ENCODE data around the gene DNAJA4. TPM values are rescaled to one million over a fixed set of nuclear protein-coding genes. Genes with fewer than 3 reads are reported as not detected.
A peak's percentile ranks its signal among the peaks of the same experiment; 100 is the strongest.

DNAJA4 gene
- total RNA-seq, 2 experiments from 2014 or later: 34.0 to 35.8 TPM

GRCh38 chr15:78249131-78249530 is 15.2 kb upstream of the DNAJA4 start:
- CTCF ChIA-PET: no interaction called here

GRCh38 chr15:78251136-78251535 is 13.2 kb upstream of the DNAJA4 start:
- Mint-ChIP-seq H3K27ac (no peak overlapping the region), H3K27me3 (peaks cover 3% of the 10 kb centered on the region), H3K36me3 (no peaks in the 10 kb centered on the region), H3K4me1 (no peaks in the 10 kb centered on the region), H3K4me3 (no peak overlapping the region), H3K9me3 (ENCODE audit: low read depth) (no peaks in the 10 kb centered on the region)
- DNase-seq (no peak), ATAC-seq (no peak)
- CTCF ChIA-PET: interaction anchor here (1.8 to 2.2 kb wide), 2 partner anchors 9 to 10 kb away, joined by 4 to 6 read pairs; no protein-coding TSS in a partner anchor

More at GRCh38 chr15:78249131-78249530, 15.2 kb upstream of the DNAJA4 start:
- Mint-ChIP-seq H3K27ac (no peak overlapping the region), H3K27me3 (peaks cover 3% of the 10 kb centered on the region), H3K36me3 (no peaks in the 10 kb centered on the region), H3K9me3 (ENCODE audit: low read depth) (no peaks in the 10 kb centered on the region), H3K4me1 (no peaks in the 10 kb centered on the region), H3K4me3 (no peak overlapping the region)
- no peak for ATAC-seq
- DNase-seq: no peak

- H3K9me3 Mint-ChIP-seq (ENCODE audit: low read depth): no peaks in the 10 kb centered on the region
- H3K4me3 Mint-ChIP-seq: no peak overlapping the region
- ATAC-seq (no peak), DNase-seq (no peak)
- no peak overlapping the region for H3K27ac Mint-ChIP-seq
- H3K36me3 Mint-ChIP-seq: no peaks in the 10 kb centered on the region
- peaks cover 3% of the 10 kb centered on the region for H3K27me3 Mint-ChIP-seq
- CTCF ChIA-PET: interaction anchor here (0.7 to 1.2 kb wide), 4 partner anchors 9 to 128 kb away, joined by 3 to 4 read pairs (median 4); partner anchors contain the start of gene DNAJA4
- peaks cover 3% of the 10 kb centered on the region for H3K4me1 Mint-ChIP-seq
Measured at GRCh38 chr15:78255421-78256043, 8.8 kb upstream of the DNAJA4 start.

- DNase-seq (no peak), ATAC-seq (no peak)
- no peaks in the 10 kb centered on the region for H3K36me3 Mint-ChIP-seq
- H3K4me3 Mint-ChIP-seq: no peak overlapping the region
- H3K27ac Mint-ChIP-seq: no peak overlapping the region
- H3K27me3 Mint-ChIP-seq: peaks cover 3% of the 10 kb centered on the region
- CTCF ChIA-PET: interaction anchor here (1.2 kb wide), 3 partner anchors 8 to 15 kb away, joined by 3 to 4 read pairs (median 3); partner anchors contain the start of gene DNAJA4
- H3K9me3 Mint-ChIP-seq (ENCODE audit: low read depth): no peaks in the 10 kb centered on the region
- peaks cover 3% of the 10 kb centered on the region for H3K4me1 Mint-ChIP-seq
Measured at GRCh38 chr15:78256044-78256437, 8.3 kb upstream of the DNAJA4 start.

GRCh38 chr15:78257681-78258080 is 6.7 kb upstream of the DNAJA4 start:
- Mint-ChIP-seq H3K27ac (no peak overlapping the region), H3K9me3 (ENCODE audit: low read depth) (no peaks in the 10 kb centered on the region), H3K27me3 (no peaks in the 10 kb centered on the region), H3K4me3 (no peak overlapping the region), H3K36me3 (no peaks in the 10 kb centered on the region), H3K4me1 (peaks cover 3% of the 10 kb centered on the region)
- DNase-seq (no peak), ATAC-seq (no peak)
- CTCF ChIA-PET: interaction anchor here (0.6 to 2.5 kb wide), 6 partner anchors 8 to 143 kb away, joined by 3 to 10 read pairs (median 4); no protein-coding TSS in a partner anchor

GRCh38 chr15:78259232-78259631 is 5.1 kb upstream of the DNAJA4 start:
- Mint-ChIP-seq H3K4me3 (no peak overlapping the region), H3K4me1 (peaks cover 5% of the 10 kb centered on the region), H3K9me3 (ENCODE audit: low read depth) (no peaks in the 10 kb centered on the region), H3K36me3 (no peaks in the 10 kb centered on the region), H3K27me3 (no peaks in the 10 kb centered on the region), H3K27ac (no peak overlapping the region)
- CTCF ChIA-PET: no interaction called here
- ATAC-seq (no peak), DNase-seq (no peak)

- peaks cover 9% of the 10 kb centered on the region for H3K4me1 Mint-ChIP-seq
- no peak for ATAC-seq
- H3K27me3 Mint-ChIP-seq: no peaks in the 10 kb centered on the region
- no peak overlapping the region for H3K27ac Mint-ChIP-seq
- H3K4me3 Mint-ChIP-seq: no peak overlapping the region
- CTCF ChIA-PET: interaction anchor here (0.7 to 1.8 kb wide), 4 partner anchors 9 to 294 kb away, joined by 3 to 4 read pairs (median 3); no protein-coding TSS in a partner anchor
- H3K9me3 Mint-ChIP-seq (ENCODE audit: low read depth): no peaks in the 10 kb centered on the region
- no peaks in the 10 kb centered on the region for H3K36me3 Mint-ChIP-seq
- no peak for DNase-seq
Measured at GRCh38 chr15:78260489-78260888, 3.9 kb upstream of the DNAJA4 start.

- CTCF ChIA-PET: interaction anchor here (0.7 to 1.8 kb wide), 4 partner anchors 9 to 295 kb away, joined by 3 to 4 read pairs (median 3); no protein-coding TSS in a partner anchor
- ATAC-seq (no peak), DNase-seq (no peak)
- Mint-ChIP-seq H3K4me1 (peaks cover 15% of the 10 kb centered on the region), H3K36me3 (no peaks in the 10 kb centered on the region), H3K4me3 (no peak overlapping the region), H3K27ac (no peak overlapping the region), H3K27me3 (no peaks in the 10 kb centered on the region), H3K9me3 (ENCODE audit: low read depth) (no peaks in the 10 kb centered on the region)
Measured at GRCh38 chr15:78261062-78261461, 3.3 kb upstream of the DNAJA4 start.

- Mint-ChIP-seq H3K9me3 (ENCODE audit: low read depth) (no peaks in the 10 kb centered on the region), H3K27ac (peak overlapping the region; percentile 7), H3K4me1 (peaks cover 24% of the 10 kb centered on the region), H3K4me3 (peak overlapping the region; percentile 20), H3K27me3 (no peaks in the 10 kb centered on the region), H3K36me3 (peaks cover 1% of the 10 kb centered on the region)
- no peak for DNase-seq
- ATAC-seq: no peak
- CTCF ChIA-PET: interaction anchor here (1.2 to 4.3 kb wide), 6 partner anchors 8 to 145 kb away, joined by 3 to 25 read pairs (median 3); partner anchors contain the start of gene SKIC8
Measured at GRCh38 chr15:78263351-78263781, 996 bp upstream of the DNAJA4 start.

- ATAC-seq (no peak), DNase-seq (no peak)
- H3K4me1 Mint-ChIP-seq: peaks cover 24% of the 10 kb centered on the region
- CTCF ChIA-PET: interaction anchor here (0.9 to 4.3 kb wide), 8 partner anchors 8 to 174 kb away, joined by 3 to 25 read pairs (median 3); partner anchors contain the start of genes IDH3A, IREB2 and SKIC8
- no peaks in the 10 kb centered on the region for H3K27me3 Mint-ChIP-seq
- no peaks in the 10 kb centered on the region for H3K9me3 Mint-ChIP-seq (ENCODE audit: low read depth)
- peak overlapping the region; percentile 71 for H3K27ac Mint-ChIP-seq
- peaks cover 3% of the 10 kb centered on the region for H3K36me3 Mint-ChIP-seq
- peak overlapping the region; percentile 50 for H3K4me3 Mint-ChIP-seq
Measured at GRCh38 chr15:78263907-78264303, 457 bp upstream of the DNAJA4 start.

GRCh38 chr15:78265137-78265460 is 737 bp downstream of the DNAJA4 start:
- H3K27me3 Mint-ChIP-seq: no peaks in the 10 kb centered on the region
- peak overlapping the region; percentile 79 for H3K4me3 Mint-ChIP-seq
- no peak for ATAC-seq
- no peak for DNase-seq
- peaks cover 3% of the 10 kb centered on the region for H3K36me3 Mint-ChIP-seq
- H3K4me1 Mint-ChIP-seq: peaks cover 20% of the 10 kb centered on the region
- CTCF ChIA-PET: interaction anchor here (0.8 to 4.3 kb wide), 12 partner anchors 7 to 173 kb away, joined by 3 to 25 read pairs (median 4); partner anchors contain the start of genes IDH3A, IREB2 and SKIC8
- H3K27ac Mint-ChIP-seq: peak overlapping the region; percentile 81
- H3K9me3 Mint-ChIP-seq (ENCODE audit: low read depth): no peaks in the 10 kb centered on the region

GRCh38 chr15:78265752-78266224 is 1.4 kb downstream of the DNAJA4 start:
- H3K4me1 Mint-ChIP-seq: peaks cover 20% of the 10 kb centered on the region
- no peak for DNase-seq
- CTCF ChIA-PET: interaction anchor here (0.8 to 4.3 kb wide), 12 partner anchors 8 to 172 kb away, joined by 3 to 25 read pairs (median 4); partner anchors contain the start of genes IDH3A, IREB2 and SKIC8
- no peak for ATAC-seq
- H3K4me3 Mint-ChIP-seq: peak overlapping the region; percentile 79
- no peaks in the 10 kb centered on the region for H3K9me3 Mint-ChIP-seq (ENCODE audit: low read depth)
- H3K27ac Mint-ChIP-seq: no peak overlapping the region
- H3K27me3 Mint-ChIP-seq: no peaks in the 10 kb centered on the region
- H3K36me3 Mint-ChIP-seq: peaks cover 3% of the 10 kb centered on the region

- Mint-ChIP-seq H3K4me1 (peaks cover 20% of the 10 kb centered on the region), H3K27ac (no peak overlapping the region), H3K4me3 (peak overlapping the region; percentile 79), H3K36me3 (peaks cover 3% of the 10 kb centered on the region), H3K9me3 (ENCODE audit: low read depth) (no peaks in the 10 kb centered on the region), H3K27me3 (no peaks in the 10 kb centered on the region)
- CTCF ChIA-PET: interaction anchor here (0.8 to 4.3 kb wide), 11 partner anchors 9 to 172 kb away, joined by 3 to 25 read pairs (median 4); partner anchors contain the start of genes IDH3A, IREB2 and SKIC8
- DNase-seq (no peak), ATAC-seq (no peak)
Measured at GRCh38 chr15:78266229-78266628, 1.9 kb downstream of the DNAJA4 start.
